ENCODE measurements around the gene AGPS.

The AGPS gene

GRCh38 chr2:177393203-177393755 lies 706 bp downstream of the AGPS start:
- H3K9me3 ChIP-seq (replicated peaks; ENCODE audit: low read length), result no peaks in the 10 kb centered on the region
- H3K9ac ChIP-seq (ENCODE audit: low read depth, low read length), result peak overlapping the region; percentile 83
- peaks cover 36% of the 10 kb centered on the region for H3K4me1 ChIP-seq (ENCODE audit: control insufficient read depth, insufficient read depth, low read length)
- no peaks in the 10 kb centered on the region for H3K36me3 ChIP-seq (ENCODE audit: insufficient read depth, low read length)
- no peaks in the 10 kb centered on the region for H3K27me3 ChIP-seq (ENCODE audit: control insufficient read depth, insufficient read depth, low read length)
- peak overlapping the region; percentile 88 for H3K4me3 ChIP-seq (ENCODE audit: low read length)
- peak overlapping the region; percentile 97 for H3K4me2 ChIP-seq (ENCODE audit: low read length)

DNA sequence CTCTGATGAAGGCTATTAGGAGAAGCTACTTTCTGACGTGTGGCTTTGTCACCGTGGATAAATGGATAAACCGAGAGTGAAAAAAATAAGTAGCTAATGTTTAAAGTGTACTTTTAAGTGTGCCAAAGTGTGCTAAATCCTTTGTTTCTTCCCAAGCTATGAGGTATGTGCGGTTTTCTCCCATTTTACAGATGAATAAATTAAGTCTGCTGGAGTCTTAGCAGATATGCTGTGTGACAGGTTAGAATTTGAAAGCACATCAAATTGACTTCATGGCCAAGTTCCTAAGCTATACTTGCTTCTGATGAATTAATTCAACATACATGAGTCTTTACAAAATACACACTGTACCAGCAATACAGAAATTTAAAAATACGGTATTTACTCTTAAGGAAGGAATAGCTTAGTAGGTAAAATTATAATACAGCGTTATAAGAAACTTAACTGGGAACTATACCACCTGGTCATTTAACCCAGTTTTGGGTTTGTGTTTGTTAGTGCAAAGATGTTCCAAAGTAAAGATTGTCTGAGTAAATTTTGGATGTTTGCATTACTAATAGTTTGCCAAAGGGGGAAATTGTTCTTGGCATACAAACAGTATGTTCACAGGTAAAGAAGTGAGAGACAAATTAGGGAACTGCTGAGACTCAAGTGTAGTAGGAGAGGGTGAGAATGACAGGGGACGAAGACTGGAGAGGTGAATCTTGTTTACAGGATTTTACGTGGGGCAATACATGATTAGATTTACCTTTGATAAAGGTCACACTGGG lies 1.4 kb downstream of the AGPS start:
- Histone ChIP-seq H3K27me3 (ENCODE audit: control insufficient read depth, insufficient read depth, low read length) (no peaks in the 10 kb centered on the region), H3K36me3 (ENCODE audit: insufficient read depth, low read length) (no peaks in the 10 kb centered on the region), H3K9me3 (replicated peaks; ENCODE audit: low read length) (no peaks in the 10 kb centered on the region), H3K4me3 (ENCODE audit: low read length) (peak overlapping the region; percentile 88), H3K4me1 (ENCODE audit: control insufficient read depth, insufficient read depth, low read length) (peaks cover 38% of the 10 kb centered on the region), H3K4me2 (ENCODE audit: low read length) (peak overlapping the region; percentile 97), H3K9ac (ENCODE audit: low read depth, low read length) (peak overlapping the region; percentile 83)

DNA sequence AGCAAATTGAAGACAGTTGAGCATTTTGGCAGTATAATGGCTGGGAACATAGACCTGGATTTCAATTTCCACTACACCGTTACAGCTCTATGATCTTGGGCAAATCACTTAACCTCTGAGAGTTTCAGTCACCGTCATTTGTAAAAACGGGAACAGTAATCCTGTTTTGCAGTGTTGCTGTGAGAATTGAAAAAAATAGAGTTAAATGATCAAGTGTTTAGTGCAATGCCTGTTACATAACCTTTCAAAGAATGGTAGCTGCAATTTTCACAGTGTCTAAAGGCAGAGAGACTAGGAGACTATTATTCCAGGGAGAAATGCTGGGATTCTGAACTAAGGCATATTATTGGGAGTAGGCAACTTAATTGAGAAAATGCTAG lies 2.0 kb downstream of the AGPS start:
- no peak overlapping the region for H3K4me3 ChIP-seq (ENCODE audit: low read length)
- H3K4me2 ChIP-seq (ENCODE audit: low read length), result peak overlapping the region; percentile 97
- peaks cover 38% of the 10 kb centered on the region for H3K4me1 ChIP-seq (ENCODE audit: control insufficient read depth, insufficient read depth, low read length)
- no peaks in the 10 kb centered on the region for H3K36me3 ChIP-seq (ENCODE audit: insufficient read depth, low read length)
- no peak overlapping the region for H3K9ac ChIP-seq (ENCODE audit: low read depth, low read length)
- no peaks in the 10 kb centered on the region for H3K27me3 ChIP-seq (ENCODE audit: control insufficient read depth, insufficient read depth, low read length)
- H3K9me3 ChIP-seq (replicated peaks; ENCODE audit: low read length), result no peaks in the 10 kb centered on the region

DNA sequence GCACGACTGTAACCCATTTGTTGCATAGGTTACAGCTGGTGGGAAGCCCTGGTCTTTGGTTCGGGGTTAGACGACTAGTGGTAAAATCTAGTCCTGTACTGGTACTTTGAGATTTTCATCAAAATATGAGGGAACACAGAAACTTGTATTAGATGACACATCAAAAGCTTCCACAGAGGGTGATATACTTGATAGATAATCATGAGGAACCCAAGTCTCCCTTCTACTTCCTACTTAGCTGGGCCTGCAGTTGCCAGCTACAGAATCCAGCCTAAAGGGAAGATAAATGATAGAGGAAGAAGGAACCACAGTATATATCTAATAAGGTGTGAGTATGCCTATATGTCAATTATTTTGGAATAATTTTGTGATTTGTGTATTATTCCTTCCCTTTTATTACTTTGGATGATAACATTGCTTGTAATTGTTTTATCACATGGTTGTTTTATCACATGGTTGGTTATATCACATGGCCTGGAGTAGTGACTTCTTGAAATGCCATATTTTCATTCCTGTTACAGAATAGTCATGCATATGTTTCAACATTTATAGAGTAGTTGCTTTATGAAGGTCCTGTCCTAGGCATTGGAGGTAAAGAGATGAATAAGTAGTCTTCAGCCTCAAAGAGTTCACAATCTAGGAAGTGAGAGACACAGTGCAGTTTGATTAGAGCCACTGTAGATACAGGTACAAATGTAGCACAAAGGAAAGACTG lies 2.9 kb downstream of the AGPS start:
- H3K9me3 ChIP-seq (replicated peaks; ENCODE audit: low read length), result no peaks in the 10 kb centered on the region
- H3K9ac ChIP-seq (ENCODE audit: low read depth, low read length), result no peak overlapping the region
- H3K36me3 ChIP-seq (ENCODE audit: insufficient read depth, low read length), result no peaks in the 10 kb centered on the region
- no peaks in the 10 kb centered on the region for H3K27me3 ChIP-seq (ENCODE audit: control insufficient read depth, insufficient read depth, low read length)
- H3K4me1 ChIP-seq (ENCODE audit: control insufficient read depth, insufficient read depth, low read length), result peaks cover 39% of the 10 kb centered on the region
- H3K4me2 ChIP-seq (ENCODE audit: low read length), result no peak overlapping the region
- no peak overlapping the region for H3K4me3 ChIP-seq (ENCODE audit: low read length)

DNA sequence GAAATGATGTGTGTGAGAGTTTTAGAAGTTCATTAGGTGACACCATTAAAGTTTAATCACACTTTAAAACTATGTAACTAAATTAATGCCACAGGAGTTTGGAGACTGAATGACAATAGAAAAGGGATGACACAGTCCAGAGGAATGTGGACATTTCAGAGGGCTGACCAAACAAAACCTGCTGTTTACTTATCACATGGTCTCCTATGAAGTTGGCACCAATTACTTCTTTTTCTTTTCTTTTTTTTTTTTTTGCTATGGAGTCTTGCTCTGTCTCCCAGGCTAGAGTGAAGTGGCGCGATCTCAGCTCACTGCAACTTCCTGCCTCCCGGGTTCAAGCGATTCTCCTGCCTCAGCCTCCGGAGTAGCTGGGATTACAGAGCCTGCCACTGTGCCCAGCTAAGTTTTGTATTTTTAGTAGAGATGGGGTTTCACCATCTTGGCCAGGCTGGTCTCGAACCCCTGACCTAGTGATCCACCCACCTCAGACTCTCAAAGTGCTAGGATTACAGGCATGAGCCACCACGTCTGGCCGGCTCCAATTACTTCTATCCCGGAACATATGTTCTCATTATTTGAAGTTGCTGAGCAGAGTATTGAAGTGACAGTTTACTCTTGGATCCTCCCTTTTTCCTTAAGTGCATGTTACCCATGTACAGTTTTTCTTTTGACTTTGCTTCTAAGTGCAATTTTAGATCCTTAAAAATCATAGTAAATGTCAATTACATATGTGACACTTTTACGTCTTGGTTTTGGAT lies 4.3 kb downstream of the AGPS start:
- H3K4me3 ChIP-seq (ENCODE audit: low read length), result peak overlapping the region; percentile 23
- H3K27me3 ChIP-seq (ENCODE audit: control insufficient read depth, insufficient read depth, low read length), result no peaks in the 10 kb centered on the region
- H3K4me1 ChIP-seq (ENCODE audit: control insufficient read depth, insufficient read depth, low read length), result peaks cover 43% of the 10 kb centered on the region
- peak overlapping the region; percentile 45 for H3K9ac ChIP-seq (ENCODE audit: low read depth, low read length)
- H3K4me2 ChIP-seq (ENCODE audit: low read length), result peak overlapping the region; percentile 63
- H3K9me3 ChIP-seq (replicated peaks; ENCODE audit: low read length), result no peaks in the 10 kb centered on the region
- H3K36me3 ChIP-seq (ENCODE audit: insufficient read depth, low read length), result no peaks in the 10 kb centered on the region

- Histone ChIP-seq H3K36me3 (ENCODE audit: insufficient read depth, low read length) (no peaks in the 10 kb centered on the region), H3K9ac (ENCODE audit: low read depth, low read length) (peak overlapping the region; percentile 45), H3K4me2 (ENCODE audit: low read length) (peak overlapping the region; percentile 63), H3K27me3 (ENCODE audit: control insufficient read depth, insufficient read depth, low read length) (no peaks in the 10 kb centered on the region), H3K9me3 (replicated peaks; ENCODE audit: low read length) (no peaks in the 10 kb centered on the region), H3K4me1 (ENCODE audit: control insufficient read depth, insufficient read depth, low read length) (peaks cover 37% of the 10 kb centered on the region), H3K4me3 (ENCODE audit: low read length) (peak overlapping the region; percentile 23)
Observed at GRCh38 chr2:177397481-177398289, 5.1 kb downstream of the AGPS start.

- Histone ChIP-seq H3K9ac (ENCODE audit: low read depth, low read length) (no peak overlapping the region), H3K27me3 (ENCODE audit: control insufficient read depth, insufficient read depth, low read length) (no peaks in the 10 kb centered on the region), H3K4me1 (ENCODE audit: control insufficient read depth, insufficient read depth, low read length) (peaks cover 37% of the 10 kb centered on the region), H3K36me3 (ENCODE audit: insufficient read depth, low read length) (no peaks in the 10 kb centered on the region), H3K9me3 (replicated peaks; ENCODE audit: low read length) (no peaks in the 10 kb centered on the region), H3K4me2 (ENCODE audit: low read length) (no peak overlapping the region), H3K4me3 (ENCODE audit: low read length) (no peak overlapping the region)
Observed at GRCh38 chr2:177398290-177398683, 5.7 kb downstream of the AGPS start.

GRCh38 chr2:177398791-177399190 lies 6.2 kb downstream of the AGPS start:
- no peaks in the 10 kb centered on the region for H3K27me3 ChIP-seq (ENCODE audit: control insufficient read depth, insufficient read depth, low read length)
- H3K4me1 ChIP-seq (ENCODE audit: control insufficient read depth, insufficient read depth, low read length), result peaks cover 34% of the 10 kb centered on the region
- H3K4me2 ChIP-seq (ENCODE audit: low read length), result no peak overlapping the region
- no peak overlapping the region for H3K9ac ChIP-seq (ENCODE audit: low read depth, low read length)
- H3K9me3 ChIP-seq (replicated peaks; ENCODE audit: low read length), result no peaks in the 10 kb centered on the region
- no peaks in the 10 kb centered on the region for H3K36me3 ChIP-seq (ENCODE audit: insufficient read depth, low read length)
- no peak overlapping the region for H3K4me3 ChIP-seq (ENCODE audit: low read length)

DNA sequence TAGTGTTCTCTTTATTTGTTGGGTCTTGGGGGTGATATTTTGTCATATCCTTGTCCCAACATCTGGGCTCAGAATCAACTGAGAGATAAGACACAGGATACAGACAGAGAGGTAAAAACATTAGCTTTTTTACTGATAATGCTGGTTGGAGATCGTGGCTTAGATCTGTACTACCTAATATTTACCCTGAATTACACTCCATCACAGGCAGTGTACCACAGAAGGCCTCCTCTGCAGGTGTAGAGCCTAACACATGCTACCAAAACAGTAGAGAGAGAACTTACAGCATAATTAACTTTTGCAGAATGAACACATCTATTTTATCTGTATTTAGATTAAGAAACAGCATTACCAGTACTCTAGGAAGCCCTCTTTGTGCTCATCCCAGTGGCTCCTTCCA lies 6.8 kb downstream of the AGPS start:
- H3K27me3 ChIP-seq (ENCODE audit: control insufficient read depth, insufficient read depth, low read length), result no peaks in the 10 kb centered on the region
- H3K4me2 ChIP-seq (ENCODE audit: low read length), result no peak overlapping the region
- H3K4me1 ChIP-seq (ENCODE audit: control insufficient read depth, insufficient read depth, low read length), result peaks cover 29% of the 10 kb centered on the region
- no peaks in the 10 kb centered on the region for H3K36me3 ChIP-seq (ENCODE audit: insufficient read depth, low read length)
- no peaks in the 10 kb centered on the region for H3K9me3 ChIP-seq (replicated peaks; ENCODE audit: low read length)
- no peak overlapping the region for H3K9ac ChIP-seq (ENCODE audit: low read depth, low read length)
- no peak overlapping the region for H3K4me3 ChIP-seq (ENCODE audit: low read length)

- no peaks in the 10 kb centered on the region for H3K9me3 ChIP-seq (replicated peaks; ENCODE audit: low read length)
- no peak overlapping the region for H3K9ac ChIP-seq (ENCODE audit: low read depth, low read length)
- H3K36me3 ChIP-seq (ENCODE audit: insufficient read depth, low read length), result no peaks in the 10 kb centered on the region
- no peaks in the 10 kb centered on the region for H3K27me3 ChIP-seq (ENCODE audit: control insufficient read depth, insufficient read depth, low read length)
- H3K4me3 ChIP-seq (ENCODE audit: low read length), result no peak overlapping the region
- no peak overlapping the region for H3K4me2 ChIP-seq (ENCODE audit: low read length)
- H3K4me1 ChIP-seq (ENCODE audit: control insufficient read depth, insufficient read depth, low read length), result peaks cover 28% of the 10 kb centered on the region
Observed at GRCh38 chr2:177400337-177400923, 7.9 kb downstream of the AGPS start.
